HL-60 (cell line): ENCODE results near the gene IDH2.

Experiments used
- CTCF ChIP-seq: IDR thresholded peaks from one replicate; pipeline ENCODE4 v1.5.1; 2011; ENCODE audit warnings: low read length, control low read depth, inconsistent platforms; ENCODE audit not compliant: insufficient read depth
- GABPA ChIP-seq: IDR thresholded peaks from 2 replicates; pipeline ENCODE4 v1.6.1; 2012; ENCODE audit warnings: low read depth

GRCh38 chr15:90046289-90046688, 56.0 kb downstream of the IDH2 start:
- TF ChIP-seq CTCF = no peak
- TF ChIP-seq GABPA = no peak
